GM12874 (cell line): ENCODE data around the gene HMCN2.

Source experiments
- CTCF ChIP-seq: IDR thresholded peaks from 2 replicates; pipeline ENCODE4 v1.5.1; 2011; ENCODE audit warnings: low read depth, mild to moderate bottlenecking, control low read depth, low read length, moderate library complexity; ENCODE audit not compliant: insufficient read depth

HMCN2 gene

GRCh38 chr9:130332384-130332926, 66.9 kb downstream of the HMCN2 start:
- no peak for TF ChIP-seq CTCF

GRCh38 chr9:130333041-130333711, 67.6 kb downstream of the HMCN2 start:
- no peak for TF ChIP-seq CTCF

- no peak for TF ChIP-seq CTCF
Measured at GRCh38 chr9:130333712-130334062, 68.1 kb downstream of the HMCN2 start.

- TF ChIP-seq CTCF: no peak
Measured at GRCh38 chr9:130334915-130335314, 69.4 kb downstream of the HMCN2 start.

GRCh38 chr9:130336027-130336610, 70.6 kb downstream of the HMCN2 start:
- no peak for TF ChIP-seq CTCF

GRCh38 chr9:130336885-130337284, 71.3 kb downstream of the HMCN2 start:
- no peak for TF ChIP-seq CTCF

GRCh38 chr9:130337318-130337717, 71.8 kb downstream of the HMCN2 start:
- TF ChIP-seq CTCF: no peak
